Measurements from ENCODE around the gene DRD4.
A peak's percentile ranks its signal among the peaks of the same experiment; 100 is the strongest.

Gene DRD4

DNA sequence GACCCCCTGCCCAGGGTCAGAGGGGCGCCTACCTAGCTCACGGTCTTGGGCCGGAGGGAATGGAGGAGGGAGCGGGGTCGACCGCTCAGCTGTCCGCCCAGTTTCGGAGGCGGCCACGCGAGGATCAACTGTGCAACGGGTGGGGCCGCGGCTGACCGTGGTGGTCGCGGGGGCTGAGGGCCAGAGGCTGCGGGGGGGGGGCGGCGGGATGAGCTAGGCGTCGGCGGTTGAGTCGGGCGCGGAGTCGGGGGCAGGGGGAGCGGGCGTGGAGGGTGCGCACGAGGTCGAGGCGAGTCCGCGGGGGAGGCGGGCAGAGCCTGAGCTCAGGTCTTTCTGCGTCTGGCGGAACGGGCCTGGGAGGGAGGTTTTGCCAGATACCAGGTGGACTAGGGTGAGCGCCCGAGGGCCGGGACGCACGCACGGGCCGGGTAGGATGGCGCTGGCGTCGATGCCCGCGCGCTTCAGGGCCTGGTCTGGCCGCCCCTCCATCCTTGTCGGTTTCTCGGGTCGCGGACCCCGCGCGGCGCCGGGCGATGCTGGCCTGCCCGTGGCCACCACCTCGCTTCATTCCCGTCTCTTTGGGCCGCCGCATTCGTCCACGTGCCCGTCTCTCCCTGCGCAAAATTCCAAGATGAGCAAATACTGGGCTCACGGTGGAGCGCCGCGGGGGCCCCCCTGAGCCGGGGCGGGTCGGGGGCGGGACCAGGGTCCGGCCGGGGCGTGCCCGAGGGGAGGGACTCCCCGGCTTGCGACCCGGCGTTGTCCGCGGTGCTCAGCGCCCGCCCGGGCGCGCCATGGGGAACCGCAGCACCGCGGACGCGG, at the start of gene DRD4:
Gene DRD4, plus strand, starts transcription at position 759 of the 822 bp plus-strand sequence. Its CDS starts 36 bp downstream, at position 795.
- Histone ChIP-seq H3K27me3 (peaks cover 0 to 25% of the 10 kb centered on the region in 2 donors), H3K4me3 (peak within 1 kb of the TSS; percentile 24 to 46), H3K9me3 (no peaks in the 10 kb centered on the region), H3K36me3 (peaks cover 0 to 14% (median 0%) of the 10 kb centered on the region in 3 donors), H3K27ac (no peak within 1 kb of the TSS), H3K4me1 (peaks cover 0 to 30% (median 16%) of the 10 kb centered on the region in 4 donors)
- DNase-seq: no peak
- TF ChIP-seq, protein P1, sequence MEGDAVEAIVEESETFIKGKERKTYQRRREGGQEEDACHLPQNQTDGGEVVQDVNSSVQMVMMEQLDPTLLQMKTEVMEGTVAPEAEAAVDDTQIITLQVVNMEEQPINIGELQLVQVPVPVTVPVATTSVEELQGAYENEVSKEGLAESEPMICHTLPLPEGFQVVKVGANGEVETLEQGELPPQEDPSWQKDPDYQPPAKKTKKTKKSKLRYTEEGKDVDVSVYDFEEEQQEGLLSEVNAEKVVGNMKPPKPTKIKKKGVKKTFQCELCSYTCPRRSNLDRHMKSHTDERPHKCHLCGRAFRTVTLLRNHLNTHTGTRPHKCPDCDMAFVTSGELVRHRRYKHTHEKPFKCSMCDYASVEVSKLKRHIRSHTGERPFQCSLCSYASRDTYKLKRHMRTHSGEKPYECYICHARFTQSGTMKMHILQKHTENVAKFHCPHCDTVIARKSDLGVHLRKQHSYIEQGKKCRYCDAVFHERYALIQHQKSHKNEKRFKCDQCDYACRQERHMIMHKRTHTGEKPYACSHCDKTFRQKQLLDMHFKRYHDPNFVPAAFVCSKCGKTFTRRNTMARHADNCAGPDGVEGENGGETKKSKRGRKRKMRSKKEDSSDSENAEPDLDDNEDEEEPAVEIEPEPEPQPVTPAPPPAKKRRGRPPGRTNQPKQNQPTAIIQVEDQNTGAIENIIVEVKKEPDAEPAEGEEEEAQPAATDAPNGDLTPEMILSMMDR (IDR thresholded peaks at IDR 0.05): no peak
- intact Hi-C loops (cut with DNase I; ENCODE audit: low total_unique reads): no loop called here

DNA sequence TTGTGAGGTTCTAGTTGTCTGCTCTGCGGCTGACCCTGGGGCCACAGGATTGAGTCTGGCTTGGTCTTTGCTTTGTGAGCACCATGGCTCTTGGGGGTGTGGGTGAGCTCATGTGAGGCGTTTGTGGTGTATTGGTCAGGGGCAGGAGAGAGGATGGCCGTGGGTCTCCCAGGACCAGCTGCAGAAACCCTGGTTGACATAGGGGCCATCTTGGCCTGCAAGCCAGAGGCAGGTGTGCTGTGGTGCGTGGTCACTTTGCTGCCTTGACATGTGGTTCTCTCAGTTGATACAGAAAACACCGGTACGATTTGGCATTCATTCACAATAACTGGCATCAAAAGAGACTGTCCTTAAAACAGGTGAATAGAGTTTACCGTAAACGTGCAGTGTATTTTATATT, 49.5 kb upstream of the DRD4 start:
- intact Hi-C loops (cut with DNase I; ENCODE audit: low total_unique reads): no loop called here
- Histone ChIP-seq H3K9me3 (no peaks in the 10 kb centered on the region), H3K36me3 (peaks cover 54 to 99% (median 92%) of the 10 kb centered on the region in 3 donors), H3K4me3 (no peak overlapping the region), H3K4me1 (peaks cover 0 to 4% (median 0%) of the 10 kb centered on the region in 4 donors), H3K27me3 (no peaks in the 10 kb centered on the region), H3K27ac (no peak overlapping the region)
- TF ChIP-seq, protein P1 (IDR thresholded peaks at IDR 0.05): no peak
- DNase-seq: no peak

DNA sequence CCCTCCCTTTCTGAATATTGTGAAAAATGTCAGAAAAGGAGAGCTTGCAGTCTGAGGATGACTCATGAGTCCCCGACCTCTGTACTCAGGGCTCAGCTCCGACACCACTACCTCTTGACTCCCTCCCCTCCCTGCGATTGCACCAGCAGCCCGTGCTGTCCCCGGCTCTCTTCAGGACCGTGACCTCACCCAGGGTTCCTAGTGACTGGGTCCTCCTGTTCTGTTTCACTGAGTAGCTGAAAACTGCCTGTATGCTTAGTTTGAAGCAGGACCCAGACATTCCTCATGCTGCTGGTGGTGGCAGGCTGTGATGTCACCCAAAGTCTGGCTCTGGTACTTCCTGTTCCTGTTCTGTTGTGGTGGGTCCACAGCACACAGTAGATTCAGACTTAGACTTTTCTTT, 49.1 kb upstream of the DRD4 start:
- no peak for DNase-seq
- no peaks in the 10 kb centered on the region for H3K27me3 ChIP-seq
- peaks cover 0 to 4% (median 0%) of the 10 kb centered on the region in 4 donors for H3K4me1 ChIP-seq
- intact Hi-C loops (cut with DNase I; ENCODE audit: low total_unique reads): no loop called here
- H3K9me3 ChIP-seq: no peaks in the 10 kb centered on the region
- no peak overlapping the region for H3K27ac ChIP-seq
- TF ChIP-seq, protein P1 (IDR thresholded peaks at IDR 0.05): no peak
- peaks cover 54 to 99% (median 92%) of the 10 kb centered on the region in 3 donors for H3K36me3 ChIP-seq
- no peak overlapping the region for H3K4me3 ChIP-seq

DNA sequence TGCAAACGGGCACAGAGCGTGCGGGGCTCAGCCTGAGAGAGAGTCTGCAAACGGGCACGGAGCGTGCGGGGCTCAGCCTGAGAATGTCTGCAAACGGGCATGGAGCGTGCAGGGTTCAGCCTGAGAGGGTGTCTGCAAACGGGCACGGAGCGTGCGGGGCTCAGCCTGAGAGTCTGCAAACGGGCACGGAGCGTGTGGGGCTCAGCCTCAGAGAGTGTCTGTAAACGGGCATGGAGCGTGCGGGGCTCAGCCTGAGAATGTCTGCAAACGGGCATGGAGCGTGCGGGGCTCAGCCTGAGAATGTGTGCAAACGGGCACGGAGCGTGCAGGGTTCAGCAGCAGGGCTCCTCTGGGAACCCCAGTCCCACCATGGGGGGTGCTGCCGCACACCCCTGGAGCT, 47.3 kb upstream of the DRD4 start:
- intact Hi-C loops (cut with DNase I; ENCODE audit: low total_unique reads): no loop called here
- peaks cover 54 to 99% (median 92%) of the 10 kb centered on the region in 3 donors for H3K36me3 ChIP-seq
- no peak overlapping the region for H3K4me3 ChIP-seq
- DNase-seq: no peak
- H3K27ac ChIP-seq: no peak overlapping the region
- no peaks in the 10 kb centered on the region for H3K27me3 ChIP-seq
- no peaks in the 10 kb centered on the region for H3K9me3 ChIP-seq
- TF ChIP-seq, protein P1 (IDR thresholded peaks at IDR 0.05): no peak
- H3K4me1 ChIP-seq: no peaks in the 10 kb centered on the region

DNA sequence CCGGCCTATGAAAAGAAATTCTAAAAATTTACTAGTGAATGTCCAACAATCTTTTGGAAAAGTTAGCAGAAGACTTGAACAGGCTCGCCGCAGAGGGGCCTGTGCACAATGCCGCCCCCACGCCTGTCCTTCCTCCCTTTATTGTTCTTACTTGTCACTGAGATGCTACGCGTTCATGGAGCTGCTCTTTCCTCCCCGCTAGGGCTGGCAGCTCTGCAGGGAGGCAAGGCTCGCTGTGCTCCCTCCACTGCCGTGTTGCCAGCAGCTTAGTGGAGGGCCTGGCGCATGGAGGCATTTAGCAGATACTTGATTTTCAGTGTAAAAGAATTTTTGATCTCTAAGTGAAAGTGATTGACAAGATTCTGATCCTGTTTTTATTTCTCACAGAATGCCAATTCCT, 46.1 kb upstream of the DRD4 start:
- TF ChIP-seq, protein P1 (IDR thresholded peaks at IDR 0.05): no peak
- Histone ChIP-seq H3K27me3 (no peaks in the 10 kb centered on the region), H3K36me3 (peaks cover 54 to 100% (median 99%) of the 10 kb centered on the region in 3 donors), H3K9me3 (no peaks in the 10 kb centered on the region), H3K27ac (no peak overlapping the region), H3K4me1 (no peaks in the 10 kb centered on the region), H3K4me3 (no peak overlapping the region)
- no peak for DNase-seq
- intact Hi-C loops (cut with DNase I; ENCODE audit: low total_unique reads): no loop called here
